ENCODE results near the gene NPFF. TPM values are rescaled to one million over a fixed set of nuclear protein-coding genes. Genes with fewer than 3 reads are reported as not detected.

The NPFF gene
- total RNA-seq, 1 donor: not detected

DNA sequence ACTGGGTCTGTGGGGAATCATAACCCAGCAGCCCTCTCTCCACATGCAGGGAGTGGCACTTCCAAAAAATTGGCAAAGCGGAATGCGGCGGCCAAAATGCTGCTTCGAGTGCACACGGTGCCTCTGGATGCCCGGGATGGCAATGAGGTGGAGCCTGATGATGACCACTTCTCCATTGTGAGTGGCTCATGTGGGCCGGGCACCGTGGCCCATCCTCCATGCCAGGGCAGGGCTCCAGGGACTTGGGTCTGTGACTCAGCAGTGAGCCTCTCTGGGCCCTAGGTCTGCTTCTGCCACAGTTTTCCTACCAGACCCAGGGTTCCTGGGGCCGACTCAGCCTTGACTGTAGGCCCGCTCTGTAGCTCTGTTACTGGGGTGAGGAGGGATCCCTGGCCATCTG lies 2.2 kb downstream of the NPFF start:
- peaks cover 23% of the 10 kb centered on the region for H3K79me2 ChIP-seq (ENCODE audit: insufficient read depth, low read length)
- H3K4me3 ChIP-seq (ENCODE audit: insufficient read depth, low read length): no peak overlapping the region
- peak overlapping the region; percentile 7 for H3K4me2 ChIP-seq (ENCODE audit: insufficient read depth, low read length)
- peaks cover 27% of the 10 kb centered on the region for H3K36me3 ChIP-seq (ENCODE audit: insufficient read depth, low read length)
- peaks cover 3% of the 10 kb centered on the region for H4K20me1 ChIP-seq (ENCODE audit: insufficient read depth, low read length)
- H3K27me3 ChIP-seq (ENCODE audit: insufficient read depth, low read length): no peaks in the 10 kb centered on the region
- H3K9me3 ChIP-seq (ENCODE audit: low read depth, low read length): no peaks in the 10 kb centered on the region
- H2AFZ ChIP-seq (ENCODE audit: low read length): no peak overlapping the region
- H3K4me1 ChIP-seq (ENCODE audit: insufficient read depth, low read length): peaks cover 63% of the 10 kb centered on the region
- H3K27ac ChIP-seq (ENCODE audit: low read depth, low read length): peak overlapping the region; percentile 82
- TF ChIP-seq, protein P1, sequence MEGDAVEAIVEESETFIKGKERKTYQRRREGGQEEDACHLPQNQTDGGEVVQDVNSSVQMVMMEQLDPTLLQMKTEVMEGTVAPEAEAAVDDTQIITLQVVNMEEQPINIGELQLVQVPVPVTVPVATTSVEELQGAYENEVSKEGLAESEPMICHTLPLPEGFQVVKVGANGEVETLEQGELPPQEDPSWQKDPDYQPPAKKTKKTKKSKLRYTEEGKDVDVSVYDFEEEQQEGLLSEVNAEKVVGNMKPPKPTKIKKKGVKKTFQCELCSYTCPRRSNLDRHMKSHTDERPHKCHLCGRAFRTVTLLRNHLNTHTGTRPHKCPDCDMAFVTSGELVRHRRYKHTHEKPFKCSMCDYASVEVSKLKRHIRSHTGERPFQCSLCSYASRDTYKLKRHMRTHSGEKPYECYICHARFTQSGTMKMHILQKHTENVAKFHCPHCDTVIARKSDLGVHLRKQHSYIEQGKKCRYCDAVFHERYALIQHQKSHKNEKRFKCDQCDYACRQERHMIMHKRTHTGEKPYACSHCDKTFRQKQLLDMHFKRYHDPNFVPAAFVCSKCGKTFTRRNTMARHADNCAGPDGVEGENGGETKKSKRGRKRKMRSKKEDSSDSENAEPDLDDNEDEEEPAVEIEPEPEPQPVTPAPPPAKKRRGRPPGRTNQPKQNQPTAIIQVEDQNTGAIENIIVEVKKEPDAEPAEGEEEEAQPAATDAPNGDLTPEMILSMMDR (IDR thresholded peaks at IDR 0.05; ENCODE audit: extremely low read depth, low read depth, low read length): no peak
- DNase-seq (ENCODE audit: insufficient read length, low spot score, missing footprints): peak; percentile 95

DNA sequence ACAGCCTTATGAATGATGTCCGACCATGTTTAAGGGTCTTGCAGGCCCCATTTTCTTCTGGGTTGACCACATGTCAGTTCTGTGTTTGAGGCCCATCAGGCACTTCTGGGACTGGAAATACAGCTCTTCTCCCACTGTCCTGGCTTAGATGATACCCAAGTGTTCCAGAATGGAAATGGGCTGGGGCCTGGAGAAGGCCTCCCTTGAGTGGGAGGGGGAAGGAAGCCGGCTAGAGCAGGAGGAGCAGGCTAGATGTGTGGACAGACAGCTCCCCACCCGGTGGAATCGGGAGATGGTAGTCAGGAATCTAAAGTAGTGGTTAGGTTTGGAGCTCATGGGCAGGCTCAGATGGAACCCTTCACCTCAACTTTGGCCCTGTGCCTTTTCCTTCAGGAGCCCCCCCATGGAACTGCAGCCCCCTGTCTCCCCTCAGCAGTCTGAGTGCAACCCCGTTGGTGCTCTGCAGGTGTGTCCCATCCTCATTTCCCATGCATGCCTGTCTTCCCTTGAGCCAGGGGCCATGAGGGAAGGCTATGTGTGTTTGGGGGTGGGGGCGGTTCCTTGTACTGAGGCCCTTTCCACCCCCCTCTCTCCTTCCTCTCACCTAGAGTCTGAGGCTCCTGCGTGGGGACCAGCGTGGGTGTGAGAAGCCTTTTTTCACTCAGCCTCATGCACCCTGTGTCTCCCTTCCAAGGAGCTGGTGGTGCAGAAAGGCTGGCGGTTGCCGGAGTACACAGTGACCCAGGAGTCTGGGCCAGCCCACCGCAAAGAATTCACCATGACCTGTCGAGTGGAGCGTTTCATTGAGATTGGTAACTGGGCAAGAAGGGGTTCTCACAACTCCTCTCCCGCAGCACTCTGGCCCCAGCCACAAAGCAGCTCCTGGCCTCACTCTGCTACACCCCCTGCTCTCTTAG lies 3.0 kb downstream of the NPFF start:
- peak; percentile 67 for DNase-seq (ENCODE audit: insufficient read length, low spot score, missing footprints)
- Histone ChIP-seq H3K36me3 (ENCODE audit: insufficient read depth, low read length) (peaks cover 27% of the 10 kb centered on the region), H4K20me1 (ENCODE audit: insufficient read depth, low read length) (peaks cover 3% of the 10 kb centered on the region), H3K4me1 (ENCODE audit: insufficient read depth, low read length) (peaks cover 69% of the 10 kb centered on the region), H3K27ac (ENCODE audit: low read depth, low read length) (peak overlapping the region; percentile 82), H2AFZ (ENCODE audit: low read length) (no peak overlapping the region), H3K9me3 (ENCODE audit: low read depth, low read length) (no peaks in the 10 kb centered on the region), H3K4me2 (ENCODE audit: insufficient read depth, low read length) (no peak overlapping the region), H3K79me2 (ENCODE audit: insufficient read depth, low read length) (peaks cover 23% of the 10 kb centered on the region), H3K27me3 (ENCODE audit: insufficient read depth, low read length) (no peaks in the 10 kb centered on the region), H3K4me3 (ENCODE audit: insufficient read depth, low read length) (no peak overlapping the region)
- TF ChIP-seq, protein P1 (IDR thresholded peaks at IDR 0.05; ENCODE audit: extremely low read depth, low read depth, low read length): peak; percentile 13

DNA sequence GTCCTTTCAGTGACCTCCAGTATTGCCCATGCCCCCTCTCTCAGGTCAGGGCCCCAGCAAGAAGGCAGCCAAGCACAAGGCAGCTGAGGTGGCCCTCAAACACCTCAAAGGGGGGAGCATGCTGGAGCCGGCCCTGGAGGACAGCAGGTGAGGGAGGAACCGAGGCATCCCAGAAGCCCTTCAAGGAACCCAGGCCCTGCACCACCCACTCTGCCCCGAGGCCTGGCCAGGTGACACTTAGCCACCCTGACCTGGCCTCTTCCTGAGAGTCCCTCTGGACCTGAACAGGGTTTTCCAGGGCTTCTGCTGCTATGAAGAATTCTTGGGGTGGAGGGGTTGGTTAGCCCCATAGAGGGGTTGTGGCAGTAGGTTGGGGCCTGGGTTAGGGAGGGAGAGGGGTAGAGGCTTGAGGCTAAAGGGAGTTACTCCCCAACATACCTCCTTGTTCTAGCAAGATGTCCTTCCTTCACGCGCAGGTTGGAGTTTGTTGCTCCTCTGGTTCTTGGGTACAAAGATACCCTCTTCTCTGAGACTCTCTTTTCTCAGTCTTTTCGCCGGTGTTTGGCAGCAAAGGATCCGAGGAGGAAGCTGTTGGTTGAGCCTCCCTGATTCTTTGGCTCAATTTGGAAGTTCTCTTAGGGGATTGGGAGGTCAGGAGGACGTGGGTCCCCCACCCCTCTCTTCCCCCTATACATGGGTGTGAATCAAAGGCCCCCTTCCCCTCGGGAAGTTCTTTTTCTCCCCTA lies 4.1 kb downstream of the NPFF start:
- peak overlapping the region; percentile 38 for H3K4me3 ChIP-seq (ENCODE audit: insufficient read depth, low read length)
- no peaks in the 10 kb centered on the region for H3K9me3 ChIP-seq (ENCODE audit: low read depth, low read length)
- peak overlapping the region; percentile 93 for H3K27ac ChIP-seq (ENCODE audit: low read depth, low read length)
- H3K27me3 ChIP-seq (ENCODE audit: insufficient read depth, low read length): no peaks in the 10 kb centered on the region
- peaks cover 27% of the 10 kb centered on the region for H3K36me3 ChIP-seq (ENCODE audit: insufficient read depth, low read length)
- no peak overlapping the region for H2AFZ ChIP-seq (ENCODE audit: low read length)
- TF ChIP-seq, protein P1 (IDR thresholded peaks at IDR 0.05; ENCODE audit: extremely low read depth, low read depth, low read length): no peak
- H4K20me1 ChIP-seq (ENCODE audit: insufficient read depth, low read length): peaks cover 3% of the 10 kb centered on the region
- DNase-seq (ENCODE audit: insufficient read length, low spot score, missing footprints): peak; percentile 45
- H3K4me1 ChIP-seq (ENCODE audit: insufficient read depth, low read length): peaks cover 78% of the 10 kb centered on the region
- peaks cover 33% of the 10 kb centered on the region for H3K79me2 ChIP-seq (ENCODE audit: insufficient read depth, low read length)
- H3K4me2 ChIP-seq (ENCODE audit: insufficient read depth, low read length): peak overlapping the region; percentile 88

DNA sequence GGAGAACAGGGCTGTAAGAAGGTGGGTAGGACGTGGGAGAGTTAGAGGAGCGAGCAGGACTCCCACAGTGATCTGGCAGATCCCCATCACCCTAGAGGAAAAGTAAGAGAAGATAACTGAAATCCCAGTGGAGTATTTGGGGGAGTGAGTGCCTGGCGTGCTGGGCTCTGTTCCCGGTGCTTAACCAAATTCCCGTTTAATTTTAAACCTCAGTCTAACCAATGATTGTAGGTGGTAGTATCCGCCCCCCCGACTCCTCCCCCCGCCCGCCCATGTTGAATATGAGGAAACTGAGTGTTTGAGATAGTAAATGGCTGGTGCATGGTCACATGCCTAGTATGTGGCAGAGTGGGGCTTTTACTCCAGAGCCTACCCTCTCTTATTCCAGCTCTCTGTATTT lies 5.0 kb downstream of the NPFF start:
- H3K36me3 ChIP-seq (ENCODE audit: insufficient read depth, low read length): peaks cover 29% of the 10 kb centered on the region
- TF ChIP-seq, protein P1 (IDR thresholded peaks at IDR 0.05; ENCODE audit: extremely low read depth, low read depth, low read length): no peak
- peaks cover 77% of the 10 kb centered on the region for H3K4me1 ChIP-seq (ENCODE audit: insufficient read depth, low read length)
- peak overlapping the region; percentile 93 for H3K27ac ChIP-seq (ENCODE audit: low read depth, low read length)
- H2AFZ ChIP-seq (ENCODE audit: low read length): peak overlapping the region; percentile 23
- peak; percentile 92 for DNase-seq (ENCODE audit: insufficient read length, low spot score, missing footprints)
- no peaks in the 10 kb centered on the region for H3K27me3 ChIP-seq (ENCODE audit: insufficient read depth, low read length)
- H3K9me3 ChIP-seq (ENCODE audit: low read depth, low read length): no peaks in the 10 kb centered on the region
- peak overlapping the region; percentile 72 for H3K4me3 ChIP-seq (ENCODE audit: insufficient read depth, low read length)
- peak overlapping the region; percentile 88 for H3K4me2 ChIP-seq (ENCODE audit: insufficient read depth, low read length)
- peaks cover 42% of the 10 kb centered on the region for H3K79me2 ChIP-seq (ENCODE audit: insufficient read depth, low read length)
- H4K20me1 ChIP-seq (ENCODE audit: insufficient read depth, low read length): peaks cover 3% of the 10 kb centered on the region
